Measurements from ENCODE around the gene STIL.

DNA sequence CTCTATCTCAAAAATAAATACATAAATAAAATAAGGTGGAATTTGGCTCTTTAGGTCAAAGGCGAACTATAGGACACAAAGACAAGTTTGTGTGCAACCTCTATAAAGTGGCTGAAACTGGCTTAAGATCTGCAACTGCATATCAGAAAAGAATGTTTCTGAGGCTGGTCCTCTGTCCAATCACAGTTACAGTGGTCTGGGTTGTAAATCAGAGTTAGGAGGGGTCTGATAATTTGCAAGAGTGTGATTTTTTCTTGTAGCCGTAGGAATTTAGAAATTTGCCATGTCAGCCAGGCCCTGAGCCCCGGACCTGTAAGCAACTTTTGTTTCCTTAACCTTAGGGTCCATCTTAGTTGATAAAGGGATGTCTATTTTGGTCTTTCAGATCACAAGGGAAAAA is 47.4 kb upstream of the STIL start:
- TF ChIP-seq POLR2AphosphoS5 (IDR thresholded peaks at IDR 0.05; ENCODE audit: low read depth, low read length), result no peak
- no peak for TF ChIP-seq POLR2A (IDR thresholded peaks at IDR 0.05; ENCODE audit: low read depth, low read length)
- TF ChIP-seq TAF1 (IDR thresholded peaks at IDR 0.05; ENCODE audit: borderline replicate concordance, low read depth, low read length), result no peak

Data from GM12892 (cell line).